ENCODE measurements around the gene VIT. TPM values are rescaled to one million over a fixed set of nuclear protein-coding genes. Genes with fewer than 3 reads are reported as not detected.

The VIT gene
- total RNA-seq, 1 donor from 2014 or later: 0.78 TPM

DNA sequence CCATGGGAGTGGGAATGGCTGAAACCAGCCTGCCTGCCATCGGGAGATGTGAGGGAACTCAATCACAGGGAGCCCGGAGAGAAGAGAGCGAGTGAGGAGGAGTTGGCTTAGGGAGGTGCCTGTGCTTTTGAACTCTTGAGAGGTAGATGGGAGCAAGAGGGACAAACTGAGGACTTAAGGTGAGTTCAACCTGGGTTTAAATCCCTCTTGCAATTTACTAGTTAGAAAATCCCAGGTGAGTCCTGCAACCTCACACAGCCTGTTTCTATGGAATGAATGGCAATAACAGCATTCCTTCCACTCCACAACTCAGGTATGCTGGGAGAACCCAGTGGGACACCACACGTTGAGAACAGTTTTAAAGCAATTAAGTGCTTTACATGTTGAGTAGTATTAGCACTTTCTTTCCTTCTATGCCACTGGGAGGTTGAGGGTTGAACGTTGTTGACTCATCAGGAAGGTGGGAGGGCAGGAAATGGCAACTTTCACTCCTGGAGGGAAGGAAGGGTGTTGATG is 57.3 kb downstream of the VIT start:
- Mint-ChIP-seq H3K36me3 (no peaks in the 10 kb centered on the region), H3K4me3 (no peak overlapping the region), H3K27me3 (ENCODE audit: low read depth) (peaks cover 3% of the 10 kb centered on the region), H3K4me1 (no peaks in the 10 kb centered on the region), H3K9me3 (no peaks in the 10 kb centered on the region), H3K27ac (no peak overlapping the region)
- TF ChIP-seq, protein P1, sequence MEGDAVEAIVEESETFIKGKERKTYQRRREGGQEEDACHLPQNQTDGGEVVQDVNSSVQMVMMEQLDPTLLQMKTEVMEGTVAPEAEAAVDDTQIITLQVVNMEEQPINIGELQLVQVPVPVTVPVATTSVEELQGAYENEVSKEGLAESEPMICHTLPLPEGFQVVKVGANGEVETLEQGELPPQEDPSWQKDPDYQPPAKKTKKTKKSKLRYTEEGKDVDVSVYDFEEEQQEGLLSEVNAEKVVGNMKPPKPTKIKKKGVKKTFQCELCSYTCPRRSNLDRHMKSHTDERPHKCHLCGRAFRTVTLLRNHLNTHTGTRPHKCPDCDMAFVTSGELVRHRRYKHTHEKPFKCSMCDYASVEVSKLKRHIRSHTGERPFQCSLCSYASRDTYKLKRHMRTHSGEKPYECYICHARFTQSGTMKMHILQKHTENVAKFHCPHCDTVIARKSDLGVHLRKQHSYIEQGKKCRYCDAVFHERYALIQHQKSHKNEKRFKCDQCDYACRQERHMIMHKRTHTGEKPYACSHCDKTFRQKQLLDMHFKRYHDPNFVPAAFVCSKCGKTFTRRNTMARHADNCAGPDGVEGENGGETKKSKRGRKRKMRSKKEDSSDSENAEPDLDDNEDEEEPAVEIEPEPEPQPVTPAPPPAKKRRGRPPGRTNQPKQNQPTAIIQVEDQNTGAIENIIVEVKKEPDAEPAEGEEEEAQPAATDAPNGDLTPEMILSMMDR (IDR thresholded peaks at IDR 0.05; ENCODE audit: unreplicated experiment): no peak
- DNase-seq (ENCODE audit: low spot score in 2 of 2, unreplicated experiment in 2 of 2): no peak

DNA sequence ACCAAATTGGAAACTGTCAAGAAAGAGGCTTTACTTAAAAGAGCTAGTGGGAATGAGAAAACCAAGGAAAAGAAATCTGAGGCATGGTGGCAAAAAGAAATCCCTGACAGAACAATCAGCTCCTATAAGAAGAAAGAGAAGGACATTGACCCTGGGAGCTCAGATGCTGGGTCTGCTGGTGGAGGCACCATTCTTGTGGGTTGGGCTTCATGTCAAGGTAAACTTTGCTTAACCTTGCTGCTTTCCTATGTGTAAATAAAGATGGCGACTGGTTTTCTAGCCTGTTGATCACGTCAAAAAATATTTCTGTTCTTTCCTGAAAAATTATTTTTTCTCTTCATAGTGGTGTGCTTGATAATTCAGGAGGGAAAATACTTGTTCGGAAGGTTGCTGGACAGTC is 58.1 kb downstream of the VIT start:
- no peak overlapping the region for H3K27ac Mint-ChIP-seq
- H3K27me3 Mint-ChIP-seq (ENCODE audit: low read depth): peaks cover 3% of the 10 kb centered on the region
- no peaks in the 10 kb centered on the region for H3K4me1 Mint-ChIP-seq
- no peak overlapping the region for H3K4me3 Mint-ChIP-seq
- DNase-seq (ENCODE audit: low spot score in 2 of 2, unreplicated experiment in 2 of 2): no peak
- TF ChIP-seq, protein P1 (IDR thresholded peaks at IDR 0.05; ENCODE audit: unreplicated experiment): no peak
- no peaks in the 10 kb centered on the region for H3K9me3 Mint-ChIP-seq
- no peaks in the 10 kb centered on the region for H3K36me3 Mint-ChIP-seq

DNA sequence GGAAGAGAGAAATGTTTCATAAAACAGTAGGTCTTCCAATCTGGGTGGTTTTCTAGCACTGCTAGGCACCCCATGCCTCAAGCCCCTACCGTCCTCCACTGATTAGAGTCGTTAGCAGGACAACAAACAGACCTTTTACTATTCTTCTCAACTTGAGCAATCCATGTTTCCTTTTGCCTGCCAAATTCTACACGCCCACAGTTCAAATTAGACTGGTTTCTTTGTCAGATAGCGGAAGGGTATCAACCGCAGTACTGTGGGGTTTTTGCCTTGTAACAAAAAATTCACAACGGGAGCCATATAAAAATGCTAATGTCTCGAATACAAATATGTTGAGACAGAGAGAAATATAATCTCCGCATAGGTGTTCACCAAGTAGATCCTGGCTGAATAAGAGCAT is 59.9 kb downstream of the VIT start:
- TF ChIP-seq, protein P1 (IDR thresholded peaks at IDR 0.05; ENCODE audit: unreplicated experiment): no peak
- Mint-ChIP-seq H3K27ac (no peak overlapping the region), H3K9me3 (no peaks in the 10 kb centered on the region), H3K36me3 (no peaks in the 10 kb centered on the region), H3K4me3 (no peak overlapping the region), H3K27me3 (ENCODE audit: low read depth) (peaks cover 3% of the 10 kb centered on the region), H3K4me1 (no peaks in the 10 kb centered on the region)
- DNase-seq (ENCODE audit: low spot score in 2 of 2, unreplicated experiment in 2 of 2): no peak

DNA sequence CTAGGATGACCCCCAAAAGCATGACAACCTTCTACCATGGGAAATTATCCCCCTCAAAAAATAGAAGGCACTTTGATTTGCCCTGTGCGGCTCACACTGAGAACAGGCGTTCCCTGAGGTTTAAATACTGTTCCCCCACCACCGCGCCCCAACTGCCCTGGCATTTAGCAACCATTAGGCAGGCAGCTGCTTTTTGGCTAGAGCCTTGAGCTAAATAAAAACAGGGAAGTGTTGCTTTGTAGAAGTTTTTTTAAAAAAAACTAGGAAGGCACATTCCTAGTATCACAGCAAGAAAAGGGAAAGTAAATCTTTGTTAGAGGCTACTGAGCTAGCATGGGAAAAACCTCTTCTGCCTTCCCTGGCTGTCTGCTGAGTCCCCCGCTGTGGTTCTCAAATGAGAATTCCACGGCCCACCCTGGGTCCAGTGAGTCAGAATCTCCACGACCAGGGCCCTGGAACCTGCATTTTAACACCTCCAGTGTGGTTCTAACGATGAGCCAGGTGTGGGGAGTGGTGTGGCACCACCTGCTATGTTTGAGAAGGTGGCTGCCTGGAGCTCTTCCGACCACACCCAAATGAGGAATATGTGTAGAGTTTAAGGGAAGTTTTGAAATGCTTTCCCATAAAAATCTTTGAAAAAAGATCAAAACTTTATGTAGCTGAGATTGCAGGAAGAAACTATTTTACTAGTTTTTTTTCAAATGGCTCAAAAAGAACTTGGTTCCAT is 66.4 kb downstream of the VIT start:
- peaks cover 8% of the 10 kb centered on the region for H3K9me3 Mint-ChIP-seq
- H3K27me3 Mint-ChIP-seq (ENCODE audit: low read depth): no peaks in the 10 kb centered on the region
- no peak overlapping the region for H3K27ac Mint-ChIP-seq
- TF ChIP-seq, protein P1 (IDR thresholded peaks at IDR 0.05; ENCODE audit: unreplicated experiment): no peak
- H3K4me3 Mint-ChIP-seq: no peak overlapping the region
- H3K36me3 Mint-ChIP-seq: peaks cover 5% of the 10 kb centered on the region
- H3K4me1 Mint-ChIP-seq: no peaks in the 10 kb centered on the region
- no peak for DNase-seq (ENCODE audit: low spot score in 2 of 2, unreplicated experiment in 2 of 2)

DNA sequence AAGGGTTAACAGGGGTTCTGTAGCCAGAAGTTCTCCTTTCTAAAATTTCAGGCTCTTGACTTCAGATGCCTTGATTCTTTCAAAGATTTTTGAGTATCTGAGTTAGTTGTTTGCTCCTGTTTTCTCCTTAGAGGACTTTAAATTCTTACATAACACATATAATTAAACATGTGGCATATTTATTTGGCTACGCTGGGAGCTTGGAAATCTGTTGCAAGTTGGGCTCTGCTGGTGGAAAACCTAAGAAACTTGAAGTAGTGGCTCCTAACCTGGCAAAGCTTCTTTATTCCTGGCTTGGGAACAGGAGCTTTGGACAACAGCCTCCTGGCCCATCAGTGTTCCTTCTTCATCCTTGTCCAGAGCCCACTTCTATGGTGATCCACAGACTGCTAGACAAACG is 72.6 kb downstream of the VIT start:
- no peaks in the 10 kb centered on the region for H3K27me3 Mint-ChIP-seq (ENCODE audit: low read depth)
- peaks cover 8% of the 10 kb centered on the region for H3K4me1 Mint-ChIP-seq
- no peak for DNase-seq (ENCODE audit: low spot score in 2 of 2, unreplicated experiment in 2 of 2)
- H3K36me3 Mint-ChIP-seq: peaks cover 5% of the 10 kb centered on the region
- peaks cover 13% of the 10 kb centered on the region for H3K9me3 Mint-ChIP-seq
- TF ChIP-seq, protein P1 (IDR thresholded peaks at IDR 0.05; ENCODE audit: unreplicated experiment): no peak
- no peak overlapping the region for H3K4me3 Mint-ChIP-seq
- H3K27ac Mint-ChIP-seq: no peak overlapping the region
